Measurements from ENCODE around the gene DPP6. TPM values are rescaled to one million over a fixed set of nuclear protein-coding genes. Genes with fewer than 3 reads are reported as not detected.

The DPP6 gene
- polyA plus RNA-seq, 3 donors = 0.06 to 0.68 TPM; not detected in 1

GRCh38 chr7:154738216-154738615, 686.0 kb downstream of the DPP6 start:
- H3K27ac ChIP-seq (ENCODE audit: low read depth, low read length) = no peak overlapping the region
- WGBS, 3 donors = 71 to 75% (median 72%) methylated on average over 5 of the region's 5 CpGs

DNA sequence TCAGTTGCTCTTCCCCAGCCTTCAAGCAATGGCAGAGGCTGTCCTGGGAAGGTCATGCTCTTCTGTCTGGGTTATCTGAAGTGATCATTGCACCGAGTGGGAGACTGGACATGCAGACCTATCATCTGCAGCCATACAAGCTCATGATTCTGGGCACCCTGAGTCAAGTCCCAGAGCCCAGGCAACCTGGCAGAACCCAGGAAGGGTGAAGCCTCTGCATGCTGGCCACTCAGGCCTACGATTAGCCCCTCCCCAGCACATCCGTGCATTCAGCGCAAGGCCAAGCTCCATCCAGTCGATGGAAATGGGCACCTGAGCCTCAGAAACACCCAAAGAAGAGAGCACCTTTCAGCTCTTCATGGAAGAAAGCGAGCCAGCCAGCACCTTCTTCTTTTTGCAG, 688.9 kb downstream of the DPP6 start:
- WGBS, 3 donors = 73 to 80% (median 76%) methylated on average over 6 of the region's 6 CpGs
- no peak overlapping the region for H3K27ac ChIP-seq (ENCODE audit: low read depth, low read length)

DNA sequence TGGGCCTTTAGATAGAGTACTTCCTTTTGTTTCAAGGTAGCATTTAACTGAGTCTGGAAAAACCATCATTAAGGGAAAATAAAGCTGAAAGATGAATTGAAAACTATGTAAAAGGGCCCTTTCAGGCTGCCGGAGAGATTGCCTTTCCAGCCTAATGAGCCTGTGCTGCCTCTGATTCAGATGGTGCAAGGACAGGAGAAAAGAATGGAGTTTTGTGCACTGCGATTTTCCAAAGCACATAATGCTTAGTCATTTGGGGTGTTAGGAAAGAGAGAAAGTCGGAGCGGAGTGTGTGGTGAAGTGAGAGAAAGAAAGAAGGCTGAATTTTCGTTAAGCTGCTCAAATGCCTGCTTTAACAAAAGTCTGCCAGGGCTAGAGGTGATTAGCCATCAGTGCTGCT, 691.0 kb downstream of the DPP6 start:
- H3K27ac ChIP-seq (ENCODE audit: low read depth, low read length) = no peak overlapping the region
- WGBS, 3 donors = 82 to 86% (median 85%) methylated on average over 5 of the region's 5 CpGs

DNA sequence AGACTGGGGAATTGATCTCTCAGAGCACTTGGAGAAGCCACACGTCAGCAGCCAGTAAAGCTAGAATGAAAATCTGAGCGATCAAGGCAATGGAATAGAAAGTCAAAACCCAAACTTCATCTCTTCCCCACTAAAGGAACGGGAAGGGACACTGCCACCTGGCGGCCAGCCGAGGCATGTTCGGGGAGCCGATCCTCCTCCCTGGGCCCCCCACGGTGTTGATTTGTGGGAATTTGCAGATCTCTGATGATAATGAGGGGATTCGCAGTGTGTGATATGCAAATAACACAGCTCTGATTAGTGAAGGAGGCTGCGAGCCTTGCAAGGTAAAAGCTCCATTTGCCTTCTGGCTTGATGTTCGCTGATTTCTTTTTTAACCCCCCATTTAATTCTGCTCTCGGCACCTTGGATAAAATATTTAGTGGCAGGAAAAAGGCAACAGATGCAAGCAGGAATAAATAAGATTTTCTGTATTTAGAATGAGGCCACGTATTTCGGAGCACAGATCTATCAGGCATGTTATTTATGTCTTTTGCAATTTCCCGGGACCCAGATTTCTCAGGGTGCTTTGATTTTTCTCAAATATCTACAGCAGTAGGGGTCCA, 692.2 kb downstream of the DPP6 start:
- H3K27ac ChIP-seq (ENCODE audit: low read depth, low read length) = no peak overlapping the region
- WGBS, 3 donors = 24 to 28% (median 26%) methylated on average over 15 of the region's 15 CpGs

- H3K27ac ChIP-seq (ENCODE audit: low read depth, low read length) = no peak overlapping the region
- WGBS, 3 donors = 47 to 72% (median 52%) methylated on average over 3 of the region's 3 CpGs
Observed at GRCh38 chr7:154744861-154745258, 692.7 kb downstream of the DPP6 start.

GRCh38 chr7:154746571-154747360, 694.6 kb downstream of the DPP6 start:
- no peak overlapping the region for H3K27ac ChIP-seq (ENCODE audit: low read depth, low read length)
- WGBS, 3 donors = 53 to 66% (median 57%) methylated on average over 5 of the region's 5 CpGs

- no peak overlapping the region for H3K27ac ChIP-seq (ENCODE audit: low read depth, low read length)
- WGBS, 3 donors = 83 to 88% (median 86%) methylated on average over 26 of the region's 26 CpGs
Observed at GRCh38 chr7:154748089-154748786, 696.0 kb downstream of the DPP6 start.

GRCh38 chr7:154750353-154750801, 698.2 kb downstream of the DPP6 start:
- WGBS, 3 donors = 88 to 94% (median 91%) methylated on average over 23 to 27 of the region's 27 CpGs
- H3K27ac ChIP-seq (ENCODE audit: low read depth, low read length) = no peak overlapping the region

DNA sequence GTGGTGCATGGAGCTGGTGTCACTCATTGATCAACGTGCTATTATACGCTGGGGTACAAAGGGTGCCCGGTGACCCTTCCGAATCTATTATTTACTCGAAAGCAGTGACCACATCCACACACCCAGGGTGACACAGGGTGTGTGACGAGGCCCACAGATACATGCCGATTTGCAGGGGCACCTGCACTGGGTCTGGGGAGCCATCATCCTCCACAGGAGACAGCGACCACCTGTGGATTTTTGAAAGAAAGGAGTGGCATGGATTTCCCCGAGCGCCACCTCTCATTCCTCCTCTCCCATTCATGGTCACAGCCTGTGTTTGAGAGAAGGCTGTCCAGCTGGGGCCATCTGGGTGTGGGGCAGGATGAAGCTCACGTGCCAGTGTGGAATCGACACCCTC, 701.0 kb downstream of the DPP6 start:
- H3K27ac ChIP-seq (ENCODE audit: low read depth, low read length) = no peak overlapping the region
- 84 to 92% (median 86%) methylated on average over 12 of the region's 12 CpGs for WGBS, 3 donors

GRCh38 chr7:154757756-154758155, 705.6 kb downstream of the DPP6 start:
- 90 to 96% (median 93%) methylated on average over 9 to 13 of the region's 13 CpGs for WGBS, 3 donors
- H3K27ac ChIP-seq (ENCODE audit: low read depth, low read length) = no peak overlapping the region

- WGBS, 3 donors = 74 to 86% (median 80%) methylated on average over 6 of the region's 6 CpGs
- H3K27ac ChIP-seq (ENCODE audit: low read depth, low read length) = no peak overlapping the region
Observed at GRCh38 chr7:154759989-154760388, 707.8 kb downstream of the DPP6 start.

GRCh38 chr7:154765118-154765517, 712.9 kb downstream of the DPP6 start:
- 87 to 88% (median 88%) methylated on average over 1 of the region's 1 CpG for WGBS, 3 donors
- no peak overlapping the region for H3K27ac ChIP-seq (ENCODE audit: low read depth, low read length)

DNA sequence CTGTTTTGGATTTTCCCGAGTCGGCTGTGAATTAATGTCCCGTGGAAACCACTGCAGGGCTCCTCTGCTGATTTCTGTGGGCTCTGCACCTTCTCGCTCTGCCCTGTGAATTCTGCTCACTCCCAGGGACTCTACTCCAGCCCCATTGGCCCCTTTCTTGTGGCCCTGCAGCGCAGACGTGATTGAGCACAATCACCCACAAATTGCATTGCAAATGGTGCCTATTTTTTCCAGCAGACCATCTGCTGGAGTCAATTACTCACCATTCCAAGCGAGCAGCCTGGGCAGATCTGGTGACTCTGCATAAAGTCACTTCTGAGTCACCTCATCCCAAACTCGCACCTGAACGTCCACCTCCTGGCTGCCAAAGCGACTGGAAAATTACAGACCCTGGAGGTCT, 714.9 kb downstream of the DPP6 start:
- H3K27ac ChIP-seq (ENCODE audit: low read depth, low read length) = no peak overlapping the region
- WGBS, 3 donors = 77 to 78% (median 78%) methylated on average over 10 of the region's 10 CpGs

DNA sequence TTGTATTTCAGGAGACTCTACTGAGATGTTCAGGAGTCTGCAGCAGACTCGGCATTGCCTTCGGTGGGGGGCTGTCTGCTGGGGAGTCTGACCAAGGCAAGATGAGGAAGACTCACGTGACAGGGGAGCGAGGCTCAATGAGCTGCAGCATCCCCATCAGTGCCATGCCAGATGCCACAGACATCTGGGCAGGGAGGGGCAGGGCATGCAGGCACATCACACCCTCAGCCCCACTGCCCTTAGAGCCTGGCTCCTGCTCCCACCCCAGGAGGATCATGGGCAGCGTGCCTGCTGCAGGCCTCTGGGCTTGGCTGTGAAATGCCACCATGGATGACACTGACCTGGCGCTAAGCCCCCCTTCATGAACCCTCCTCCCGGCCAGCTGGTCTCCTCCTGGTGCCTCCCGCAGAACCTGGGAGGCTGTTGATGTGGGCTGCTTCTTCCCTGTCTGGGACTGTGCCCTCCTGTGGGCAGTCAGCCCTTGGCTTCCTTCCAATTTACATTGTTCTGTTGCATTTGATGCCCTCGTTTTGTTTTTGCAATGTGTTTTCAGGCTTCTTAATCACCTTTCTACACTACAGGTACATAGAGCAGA, 715.7 kb downstream of the DPP6 start:
- 79 to 84% (median 82%) methylated on average over 9 of the region's 9 CpGs for WGBS, 3 donors
- H3K27ac ChIP-seq (ENCODE audit: low read depth, low read length) = no peak overlapping the region

- no peak overlapping the region for H3K27ac ChIP-seq (ENCODE audit: low read depth, low read length)
- WGBS, 3 donors = 49 to 62% (median 50%) methylated on average over 4 of the region's 4 CpGs
Observed at GRCh38 chr7:154769001-154769400, 716.8 kb downstream of the DPP6 start.

GRCh38 chr7:154769527-154769926, 717.3 kb downstream of the DPP6 start:
- no peak overlapping the region for H3K27ac ChIP-seq (ENCODE audit: low read depth, low read length)
- 86 to 92% (median 90%) methylated on average over 7 of the region's 7 CpGs for WGBS, 3 donors

- no peak overlapping the region for H3K27ac ChIP-seq (ENCODE audit: low read depth, low read length)
- 73 to 83% (median 77%) methylated on average over 2 of the region's 2 CpGs for WGBS, 3 donors
Observed at GRCh38 chr7:154770361-154770760, 718.2 kb downstream of the DPP6 start.

DNA sequence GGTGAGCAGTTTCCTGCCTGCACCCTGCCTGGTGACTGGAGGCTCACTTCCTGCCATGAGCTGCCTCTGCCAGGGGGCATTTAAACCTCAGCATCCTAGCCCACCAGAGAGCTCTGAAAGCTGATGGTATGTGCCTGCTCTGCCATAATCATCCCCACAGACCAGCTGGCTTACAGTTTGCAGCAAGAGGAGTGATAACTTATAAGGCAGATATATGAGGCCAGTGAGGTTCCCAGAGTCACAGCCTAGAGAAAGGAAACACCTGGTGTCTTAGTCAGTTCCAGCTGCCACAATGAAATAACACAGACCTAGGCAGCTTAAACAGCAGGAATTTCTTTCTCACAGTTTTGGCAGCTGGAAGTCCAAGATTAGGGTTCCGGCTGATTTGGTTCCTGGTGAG, 718.8 kb downstream of the DPP6 start:
- no peak overlapping the region for H3K27ac ChIP-seq (ENCODE audit: low read depth, low read length)
- WGBS, 3 donors = 56 to 71% (median 61%) methylated on average over 1 of the region's 1 CpG
